HK-2 (cell line): ENCODE results near the gene CLEC3B.
A peak's percentile ranks its signal among the peaks of the same experiment; 100 is the strongest.
"Not testable (repeated sequence)": the region's sequence is repeated elsewhere in the genome, so short reads cannot be mapped to it uniquely, and the experiment has no call there.

Source experiments
- DNase-seq: peaks from one replicate; pipeline ENCODE4 v3.0.0-alpha.2; 2018; ENCODE audit not compliant: unreplicated experiment

The CLEC3B gene

GRCh38 chr3:45026038-45026437, at the start of gene CLEC3B:
CLEC3B (plus strand) TSS chr3:45026303; CDS start chr3:45026363, 60 bp downstream.
- DNase-seq: no peak

GRCh38 chr3:44981220-44981619, 44.9 kb upstream of the CLEC3B start:
- DNase-seq: no peak

- DNase-seq: no peak
Measured at GRCh38 chr3:44981751-44982150, 44.4 kb upstream of the CLEC3B start.

- no peak for DNase-seq
Measured at GRCh38 chr3:44982817-44983216, 43.3 kb upstream of the CLEC3B start.

- DNase-seq: no peak
Measured at GRCh38 chr3:44983484-44983941, 42.6 kb upstream of the CLEC3B start.

- DNase-seq: peak; percentile 21
Measured at GRCh38 chr3:44984335-44984734, 41.8 kb upstream of the CLEC3B start.

GRCh38 chr3:44986330-44986729, 39.8 kb upstream of the CLEC3B start:
- not testable (repeated sequence) for DNase-seq

- DNase-seq: no peak
Measured at GRCh38 chr3:44987332-44987731, 38.8 kb upstream of the CLEC3B start.

GRCh38 chr3:44988073-44988472, 38.0 kb upstream of the CLEC3B start:
- DNase-seq: no peak

- DNase-seq: no peak
Measured at GRCh38 chr3:44989141-44989540, 37.0 kb upstream of the CLEC3B start.

- DNase-seq: no peak
Measured at GRCh38 chr3:44989636-44990373, 36.3 kb upstream of the CLEC3B start.

- no peak for DNase-seq
Measured at GRCh38 chr3:44991326-44991725, 34.8 kb upstream of the CLEC3B start.

GRCh38 chr3:44992555-44993470, 33.3 kb upstream of the CLEC3B start:
- DNase-seq: no peak

- DNase-seq: no peak
Measured at GRCh38 chr3:44993471-44994205, 32.5 kb upstream of the CLEC3B start.

- DNase-seq: no peak
Measured at GRCh38 chr3:44995142-44995770, 30.8 kb upstream of the CLEC3B start.

GRCh38 chr3:44996556-44996969, 29.5 kb upstream of the CLEC3B start:
- DNase-seq: no peak

GRCh38 chr3:44999782-45000181, 26.3 kb upstream of the CLEC3B start:
- DNase-seq: no peak

GRCh38 chr3:45000823-45001222, 25.3 kb upstream of the CLEC3B start:
- no peak for DNase-seq

- DNase-seq: no peak
Measured at GRCh38 chr3:45001738-45002137, 24.4 kb upstream of the CLEC3B start.

GRCh38 chr3:45002139-45002660, 23.9 kb upstream of the CLEC3B start:
- no peak for DNase-seq

- DNase-seq: no peak
Measured at GRCh38 chr3:45002720-45003119, 23.4 kb upstream of the CLEC3B start.
